ENCODE measurements around the gene DCAF8L1.

GRCh38 chrX:27995611-27996010 lies 14.4 kb upstream of the DCAF8L1 start:
- TF ChIP-seq MYC (IDR thresholded peaks at IDR 0.05; ENCODE audit: low read depth, low read length) (no peak), CTCF (IDR thresholded peaks at IDR 0.05; ENCODE audit: extremely low read depth in 1 of 2, insufficient read depth in 1 of 2, low read depth in 1 of 2, low read length in 2 of 2) (no peak), EZH2 (IDR thresholded peaks at IDR 0.05; ENCODE audit: borderline replicate concordance, low read depth, low read length, severe bottlenecking) (no peak), POLR2A (IDR thresholded peaks at IDR 0.05; ENCODE audit: low read depth, low read length) (no peak), POLR2AphosphoS5 (IDR thresholded peaks at IDR 0.05; ENCODE audit: insufficient read depth, low read depth, low read length) (no peak), JUN (IDR thresholded peaks at IDR 0.05; ENCODE audit: borderline replicate concordance, insufficient read depth, insufficient read length, low read depth) (no peak), FOS (IDR thresholded peaks at IDR 0.05; ENCODE audit: borderline replicate concordance, insufficient read depth, low read length) (no peak)
- TF ChIP-seq, protein P1, sequence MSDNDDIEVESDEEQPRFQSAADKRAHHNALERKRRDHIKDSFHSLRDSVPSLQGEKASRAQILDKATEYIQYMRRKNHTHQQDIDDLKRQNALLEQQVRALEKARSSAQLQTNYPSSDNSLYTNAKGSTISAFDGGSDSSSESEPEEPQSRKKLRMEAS (IDR thresholded peaks at IDR 0.05; ENCODE audit: insufficient read depth, insufficient read length): no peak
